IPS-20b (cell line): ENCODE measurements around the gene SERGEF.

Source experiments
- H3K27ac ChIP-seq: one replicate; pipeline ENCODE4 v1.5.1; 2013; ENCODE audit warnings: low read length
- H3K27me3 ChIP-seq: 2 replicates; pipeline ENCODE4 v1.6.1; 2013; ENCODE audit warnings: mild to moderate bottlenecking, low read length, inconsistent platforms; ENCODE audit not compliant: insufficient read depth
- H3K36me3 ChIP-seq: 2 replicates; pipeline ENCODE4 v1.6.1; 2013; ENCODE audit warnings: low read depth, mild to moderate bottlenecking, inconsistent platforms, low read length, moderate library complexity; ENCODE audit not compliant: insufficient read depth
- H3K4me1 ChIP-seq: 2 replicates; pipeline ENCODE4 v1.6.1; 2013; ENCODE audit warnings: mild to moderate bottlenecking, control low read depth, inconsistent platforms, low read length, moderate library complexity; ENCODE audit not compliant: insufficient read depth
- H3K4me3 ChIP-seq: 2 replicates; pipeline ENCODE4 v1.5.1; 2013; ENCODE audit warnings: mild to moderate bottlenecking, low read length, inconsistent platforms
- H3K9ac ChIP-seq: 2 replicates; pipeline ENCODE4 v1.6.1; 2013; ENCODE audit warnings: low read depth, mild to moderate bottlenecking, inconsistent platforms, low read length, moderate library complexity
- H3K9me3 ChIP-seq: 2 replicates; pipeline ENCODE4 v1.6.1; 2013; ENCODE audit warnings: mild to moderate bottlenecking, low read depth, low read length, inconsistent platforms; ENCODE audit not compliant: insufficient read depth

The SERGEF gene

GRCh38 chr11:17821648-17822400 is 191.0 kb downstream of the SERGEF start:
- Histone ChIP-seq H3K27me3 (no peaks in the 10 kb centered on the region), H3K4me3 (no peak overlapping the region), H3K27ac (no peak overlapping the region), H3K9me3 (no peaks in the 10 kb centered on the region), H3K4me1 (no peaks in the 10 kb centered on the region), H3K36me3 (no peaks in the 10 kb centered on the region), H3K9ac (no peak overlapping the region)

DNA sequence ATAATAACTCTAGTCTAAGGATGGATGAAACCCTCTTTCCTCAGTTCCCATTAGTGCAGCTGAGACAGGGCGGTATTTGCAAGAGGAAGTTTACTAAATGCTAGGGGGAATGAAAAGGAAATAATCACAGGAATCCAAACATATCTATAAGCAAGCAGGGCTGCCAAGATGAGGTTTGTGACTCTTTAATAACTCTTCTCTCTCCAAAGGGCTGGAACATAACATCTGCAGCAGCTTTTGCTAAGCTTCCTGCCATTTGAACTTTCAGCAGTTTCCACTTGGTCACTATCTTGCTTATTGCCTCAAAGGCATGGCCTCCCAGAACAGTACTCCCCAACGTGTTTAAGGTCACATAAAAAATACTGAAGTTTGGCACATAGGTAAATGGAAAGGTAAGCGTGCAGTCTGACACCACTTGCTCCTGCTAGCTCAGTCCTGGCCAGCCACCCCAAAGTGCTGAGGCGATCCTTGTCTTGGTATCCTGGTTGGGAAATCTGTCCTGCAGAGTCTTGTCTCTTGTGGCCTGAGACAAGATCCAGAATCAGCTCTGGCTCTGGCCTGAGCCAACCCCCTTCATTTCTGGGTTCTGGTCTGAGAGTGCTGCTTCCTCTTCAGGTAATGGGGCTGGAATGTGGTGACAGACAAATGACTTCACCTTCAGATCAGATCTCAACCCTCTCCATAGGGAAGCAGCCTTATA is 196.5 kb downstream of the SERGEF start:
- H3K9ac ChIP-seq, result no peak overlapping the region
- no peak overlapping the region for H3K27ac ChIP-seq
- no peaks in the 10 kb centered on the region for H3K4me1 ChIP-seq
- H3K9me3 ChIP-seq, result no peaks in the 10 kb centered on the region
- H3K4me3 ChIP-seq, result no peak overlapping the region
- no peaks in the 10 kb centered on the region for H3K36me3 ChIP-seq
- H3K27me3 ChIP-seq, result no peaks in the 10 kb centered on the region

DNA sequence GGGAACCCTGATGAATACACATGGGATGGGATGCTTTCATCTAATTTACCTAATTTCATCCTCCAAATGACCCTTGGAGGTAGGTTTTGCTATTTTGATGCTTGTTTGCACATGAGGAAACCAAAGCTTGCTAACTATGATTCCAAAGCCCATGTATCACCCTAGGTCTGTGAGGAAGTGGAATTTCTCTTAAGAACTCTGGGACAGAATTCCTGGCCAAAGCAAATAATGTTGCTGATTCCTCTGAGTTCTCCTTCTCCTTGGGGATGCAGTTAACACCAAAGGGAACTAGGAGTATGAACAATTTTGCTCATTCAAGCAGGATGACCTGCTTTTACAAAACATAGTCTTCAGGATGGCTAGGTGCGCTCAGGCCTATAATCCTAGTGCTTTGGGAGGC is 198.3 kb downstream of the SERGEF start:
- no peak overlapping the region for H3K27ac ChIP-seq

GRCh38 chr11:17813391-17814059 is 199.3 kb downstream of the SERGEF start:
- Histone ChIP-seq H3K9me3 (no peaks in the 10 kb centered on the region), H3K27ac (no peak overlapping the region)

More for the DNA sequence above, 198.3 kb downstream of the SERGEF start:
- no peak overlapping the region for H3K4me3 ChIP-seq
- no peaks in the 10 kb centered on the region for H3K4me1 ChIP-seq
- no peaks in the 10 kb centered on the region for H3K27me3 ChIP-seq
- no peak overlapping the region for H3K9ac ChIP-seq
- H3K9me3 ChIP-seq, result no peaks in the 10 kb centered on the region
- H3K36me3 ChIP-seq, result no peaks in the 10 kb centered on the region

DNA sequence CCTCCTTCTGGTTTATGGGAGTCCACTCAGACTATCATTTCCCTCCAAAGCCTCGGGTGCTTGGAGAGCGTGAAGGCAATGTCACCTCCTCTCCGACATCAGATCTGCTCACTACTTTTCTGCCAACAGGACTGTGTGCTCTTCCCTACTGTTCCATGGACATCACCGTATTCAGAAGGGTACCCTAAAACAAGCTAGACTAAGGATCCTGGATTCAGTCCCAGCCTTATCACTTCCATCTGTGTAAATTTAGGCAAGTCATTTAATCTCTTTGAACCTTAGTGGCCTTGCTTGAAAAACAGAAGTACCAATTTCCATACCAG is 200.0 kb downstream of the SERGEF start:
- Histone ChIP-seq H3K9ac (no peak overlapping the region), H3K36me3 (no peaks in the 10 kb centered on the region), H3K27me3 (no peaks in the 10 kb centered on the region), H3K27ac (no peak overlapping the region), H3K4me1 (no peaks in the 10 kb centered on the region), H3K9me3 (no peaks in the 10 kb centered on the region), H3K4me3 (no peak overlapping the region)

More at GRCh38 chr11:17813391-17814059, 199.3 kb downstream of the SERGEF start:
- no peaks in the 10 kb centered on the region for H3K36me3 ChIP-seq
- H3K27me3 ChIP-seq, result no peaks in the 10 kb centered on the region
- no peak overlapping the region for H3K4me3 ChIP-seq
- no peaks in the 10 kb centered on the region for H3K4me1 ChIP-seq
- H3K9ac ChIP-seq, result no peak overlapping the region

DNA sequence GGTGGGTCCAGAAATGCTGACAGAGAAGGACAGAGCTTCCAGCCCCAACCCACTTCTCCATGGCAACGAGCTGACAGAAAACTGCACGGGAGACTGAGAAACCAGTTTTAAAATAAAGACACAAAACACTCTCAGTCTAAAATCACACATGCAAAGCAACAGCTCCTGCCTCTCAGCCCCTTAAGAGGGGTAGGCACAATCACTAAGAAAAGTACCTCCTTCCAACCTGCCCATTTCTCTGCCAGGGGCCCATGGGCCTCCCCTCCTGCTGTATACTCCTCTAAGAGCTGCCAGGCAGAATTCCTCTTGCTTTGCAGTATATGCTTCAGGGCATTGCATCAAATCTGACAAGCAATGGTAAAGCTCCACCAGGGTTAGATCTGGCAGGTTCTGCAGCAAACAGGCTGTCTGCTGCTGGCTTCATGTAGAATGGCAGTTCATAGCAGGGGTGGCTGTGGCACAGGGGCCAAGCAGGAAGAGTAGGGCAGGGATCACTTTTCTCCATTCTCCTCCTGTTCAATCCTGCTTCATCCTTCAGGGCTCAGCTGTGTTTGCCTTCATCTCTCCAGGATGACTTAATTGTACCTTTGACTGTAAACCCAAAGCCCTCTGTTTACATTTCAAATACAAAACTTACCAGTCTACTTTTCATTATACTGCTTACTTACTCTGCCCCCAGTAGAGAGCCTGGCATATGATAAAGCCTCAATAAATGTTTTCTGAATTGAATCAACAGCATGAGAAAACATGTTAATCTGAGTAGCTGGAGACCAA is 200.6 kb downstream of the SERGEF start:
- Histone ChIP-seq H3K4me3 (no peak overlapping the region), H3K9ac (no peak overlapping the region), H3K36me3 (no peaks in the 10 kb centered on the region), H3K9me3 (no peaks in the 10 kb centered on the region), H3K27me3 (no peaks in the 10 kb centered on the region), H3K4me1 (no peaks in the 10 kb centered on the region), H3K27ac (no peak overlapping the region)

- no peak overlapping the region for H3K27ac ChIP-seq
Observed at GRCh38 chr11:17811352-17811751, 201.5 kb downstream of the SERGEF start.

DNA sequence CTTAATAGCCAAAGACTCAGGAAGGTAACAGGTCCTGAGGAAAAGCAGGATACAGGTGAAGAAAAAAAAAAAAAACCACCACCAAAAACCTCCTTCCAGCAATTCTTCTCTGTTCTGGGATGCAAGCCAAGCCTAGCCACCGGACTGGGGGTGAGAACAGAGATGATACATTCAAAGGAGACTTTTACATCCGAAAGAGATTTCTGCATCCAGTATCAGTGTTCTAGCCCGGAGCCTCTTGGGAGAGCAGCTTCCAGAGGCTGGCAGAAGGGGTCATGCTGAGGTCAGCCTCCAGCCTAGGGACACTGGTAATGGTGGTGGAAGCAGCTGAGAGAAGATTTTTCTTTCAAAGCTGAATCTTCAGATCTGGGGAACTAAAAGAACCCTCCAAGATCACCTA is 202.1 kb downstream of the SERGEF start:
- Histone ChIP-seq H3K9me3 (no peaks in the 10 kb centered on the region), H3K4me3 (no peak overlapping the region), H3K27me3 (no peaks in the 10 kb centered on the region), H3K36me3 (no peaks in the 10 kb centered on the region), H3K4me1 (no peaks in the 10 kb centered on the region), H3K27ac (no peak overlapping the region), H3K9ac (no peak overlapping the region)

More at GRCh38 chr11:17811352-17811751, 201.5 kb downstream of the SERGEF start:
- H3K36me3 ChIP-seq, result no peaks in the 10 kb centered on the region
- H3K9ac ChIP-seq, result no peak overlapping the region
- H3K27me3 ChIP-seq, result no peaks in the 10 kb centered on the region
- H3K9me3 ChIP-seq, result no peaks in the 10 kb centered on the region
- H3K4me3 ChIP-seq, result no peak overlapping the region
- H3K4me1 ChIP-seq, result no peaks in the 10 kb centered on the region

DNA sequence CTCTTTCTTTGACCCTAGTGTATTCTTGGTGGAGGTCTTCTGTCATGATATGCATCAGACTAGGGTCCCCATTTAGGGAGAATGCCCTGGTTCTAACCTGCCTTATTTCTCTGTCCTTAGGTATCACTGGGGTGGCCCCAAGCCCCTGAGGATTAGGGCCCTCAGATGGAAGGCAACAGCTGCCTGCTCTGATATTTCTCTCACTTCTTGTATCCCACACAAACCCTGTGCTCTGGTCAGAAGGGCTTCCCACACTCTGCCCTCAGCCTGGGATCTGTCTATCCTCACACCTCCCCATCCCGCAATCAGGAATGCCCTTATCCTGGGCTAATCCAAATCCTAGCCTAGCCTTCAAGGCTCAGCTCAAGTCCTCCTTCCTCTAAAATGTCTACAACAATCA is 202.8 kb downstream of the SERGEF start:
- Histone ChIP-seq H3K4me1 (no peaks in the 10 kb centered on the region), H3K4me3 (no peak overlapping the region), H3K9ac (no peak overlapping the region), H3K9me3 (no peaks in the 10 kb centered on the region), H3K36me3 (no peaks in the 10 kb centered on the region), H3K27ac (no peak overlapping the region), H3K27me3 (no peaks in the 10 kb centered on the region)

DNA sequence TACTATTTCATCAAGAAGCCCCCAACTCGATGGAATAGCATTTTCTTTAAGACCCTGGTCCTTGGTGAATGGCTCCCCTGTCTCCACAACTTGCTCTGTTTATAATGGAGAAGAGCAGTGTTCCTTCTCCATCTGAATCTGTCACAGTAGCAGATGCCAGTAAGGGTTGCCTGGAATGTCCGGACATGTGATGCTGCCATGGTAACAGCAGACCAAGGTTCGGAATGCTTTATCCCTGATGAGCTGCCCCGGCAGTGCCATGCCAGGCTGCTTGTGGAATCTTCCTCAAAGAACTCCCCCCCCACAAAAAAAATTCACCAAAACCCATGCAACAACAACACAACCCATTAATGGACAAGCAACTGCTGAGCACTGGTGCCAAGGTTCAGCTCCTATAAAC is 205.8 kb downstream of the SERGEF start:
- no peaks in the 10 kb centered on the region for H3K9me3 ChIP-seq
- H3K27me3 ChIP-seq, result no peaks in the 10 kb centered on the region
- no peak overlapping the region for H3K9ac ChIP-seq
- no peak overlapping the region for H3K4me3 ChIP-seq
- H3K27ac ChIP-seq, result no peak overlapping the region
- H3K4me1 ChIP-seq, result no peaks in the 10 kb centered on the region; the same call in 1 of the 2 replicates
- no peaks in the 10 kb centered on the region for H3K36me3 ChIP-seq

- Histone ChIP-seq H3K9me3 (no peaks in the 10 kb centered on the region), H3K27me3 (no peaks in the 10 kb centered on the region), H3K4me3 (no peak overlapping the region), H3K4me1 (peaks cover 8% of the 10 kb centered on the region; the same call in 1 of the 2 replicates), H3K27ac (no peak overlapping the region), H3K9ac (no peak overlapping the region), H3K36me3 (no peaks in the 10 kb centered on the region)
Observed at GRCh38 chr11:17805873-17806272, 207.0 kb downstream of the SERGEF start.
